ENCODE measurements around the gene NHSL2. TPM values are rescaled to one million over a fixed set of nuclear protein-coding genes. Genes with fewer than 3 reads are reported as not detected.

The NHSL2 gene
- total RNA-seq, 4 donors from 2014 or later, result 10.4 to 35.8 (median 13.9) TPM

DNA sequence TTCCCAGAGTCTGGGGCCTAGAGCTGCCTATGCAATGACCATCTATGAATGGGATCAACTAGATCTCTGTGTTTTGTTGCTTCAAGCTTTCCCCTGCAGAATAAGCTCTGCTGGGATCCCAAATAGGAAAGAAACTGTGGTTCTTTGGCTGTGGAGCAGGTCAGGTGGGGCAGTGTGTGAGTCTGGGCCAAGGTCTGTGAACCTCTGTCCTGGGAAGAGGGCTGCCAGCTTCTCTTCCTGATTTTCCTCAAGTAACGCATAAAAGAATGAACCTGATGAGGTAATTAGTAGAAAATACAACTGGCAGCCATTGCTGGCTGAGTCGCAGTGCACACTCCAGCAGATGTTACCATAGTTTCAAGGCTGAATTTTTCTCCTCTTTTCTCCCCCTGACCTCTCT is 266.3 kb downstream of the NHSL2 start:
- no peak overlapping the region for H3K27ac ChIP-seq
- H3K27me3 ChIP-seq, result no peaks in the 10 kb centered on the region
- ATAC-seq, result no peak
- 46% methylated on average over 2 of the region's 2 CpGs; no CpG with 5 or more reads in 1 of the 2 donors for WGBS, 2 donors (ENCODE audit: low coverage in 1 of 2)
- no peaks in the 10 kb centered on the region for H3K36me3 ChIP-seq
- H3K4me3 ChIP-seq, result no peak overlapping the region
- peaks cover 0 to 5% (median 0%) of the 10 kb centered on the region in 3 donors for H3K4me1 ChIP-seq
- no peaks in the 10 kb centered on the region for H3K9me3 ChIP-seq
- TF ChIP-seq, protein P1, sequence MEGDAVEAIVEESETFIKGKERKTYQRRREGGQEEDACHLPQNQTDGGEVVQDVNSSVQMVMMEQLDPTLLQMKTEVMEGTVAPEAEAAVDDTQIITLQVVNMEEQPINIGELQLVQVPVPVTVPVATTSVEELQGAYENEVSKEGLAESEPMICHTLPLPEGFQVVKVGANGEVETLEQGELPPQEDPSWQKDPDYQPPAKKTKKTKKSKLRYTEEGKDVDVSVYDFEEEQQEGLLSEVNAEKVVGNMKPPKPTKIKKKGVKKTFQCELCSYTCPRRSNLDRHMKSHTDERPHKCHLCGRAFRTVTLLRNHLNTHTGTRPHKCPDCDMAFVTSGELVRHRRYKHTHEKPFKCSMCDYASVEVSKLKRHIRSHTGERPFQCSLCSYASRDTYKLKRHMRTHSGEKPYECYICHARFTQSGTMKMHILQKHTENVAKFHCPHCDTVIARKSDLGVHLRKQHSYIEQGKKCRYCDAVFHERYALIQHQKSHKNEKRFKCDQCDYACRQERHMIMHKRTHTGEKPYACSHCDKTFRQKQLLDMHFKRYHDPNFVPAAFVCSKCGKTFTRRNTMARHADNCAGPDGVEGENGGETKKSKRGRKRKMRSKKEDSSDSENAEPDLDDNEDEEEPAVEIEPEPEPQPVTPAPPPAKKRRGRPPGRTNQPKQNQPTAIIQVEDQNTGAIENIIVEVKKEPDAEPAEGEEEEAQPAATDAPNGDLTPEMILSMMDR (IDR thresholded peaks at IDR 0.05), result no peak
- TF ChIP-seq EP300 (IDR thresholded peaks at IDR 0.05), result no peak
- no peak for TF ChIP-seq POLR2A (IDR thresholded peaks at IDR 0.05)
- TF ChIP-seq POLR2AphosphoS5 (IDR thresholded peaks at IDR 0.05), result no peak

DNA sequence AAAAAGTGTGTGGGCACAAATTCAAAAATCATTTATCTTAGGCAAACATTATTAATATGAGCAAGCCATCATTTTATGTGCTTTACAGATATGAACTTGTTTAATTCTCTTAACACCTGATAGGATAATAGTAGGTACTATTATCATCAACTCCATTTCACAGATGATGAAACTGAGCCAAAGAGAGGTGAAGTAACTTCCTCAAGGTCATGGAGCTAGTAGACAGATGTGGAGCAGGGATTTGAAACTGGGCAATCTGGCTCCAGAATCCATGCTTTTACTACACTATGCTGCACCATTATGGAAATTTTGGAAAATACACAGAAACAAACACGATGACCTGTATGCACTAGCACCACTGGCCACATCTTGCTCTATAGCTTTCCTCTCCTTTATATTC is 269.9 kb downstream of the NHSL2 start:
- TF ChIP-seq POLR2AphosphoS5 (IDR thresholded peaks at IDR 0.05), result no peak
- TF ChIP-seq, protein P1 (IDR thresholded peaks at IDR 0.05), result no peak
- no peak for TF ChIP-seq POLR2A (IDR thresholded peaks at IDR 0.05)
- TF ChIP-seq EP300 (IDR thresholded peaks at IDR 0.05), result no peak
- peak overlapping the region; percentile 65 to 78 for H3K4me3 ChIP-seq

DNA sequence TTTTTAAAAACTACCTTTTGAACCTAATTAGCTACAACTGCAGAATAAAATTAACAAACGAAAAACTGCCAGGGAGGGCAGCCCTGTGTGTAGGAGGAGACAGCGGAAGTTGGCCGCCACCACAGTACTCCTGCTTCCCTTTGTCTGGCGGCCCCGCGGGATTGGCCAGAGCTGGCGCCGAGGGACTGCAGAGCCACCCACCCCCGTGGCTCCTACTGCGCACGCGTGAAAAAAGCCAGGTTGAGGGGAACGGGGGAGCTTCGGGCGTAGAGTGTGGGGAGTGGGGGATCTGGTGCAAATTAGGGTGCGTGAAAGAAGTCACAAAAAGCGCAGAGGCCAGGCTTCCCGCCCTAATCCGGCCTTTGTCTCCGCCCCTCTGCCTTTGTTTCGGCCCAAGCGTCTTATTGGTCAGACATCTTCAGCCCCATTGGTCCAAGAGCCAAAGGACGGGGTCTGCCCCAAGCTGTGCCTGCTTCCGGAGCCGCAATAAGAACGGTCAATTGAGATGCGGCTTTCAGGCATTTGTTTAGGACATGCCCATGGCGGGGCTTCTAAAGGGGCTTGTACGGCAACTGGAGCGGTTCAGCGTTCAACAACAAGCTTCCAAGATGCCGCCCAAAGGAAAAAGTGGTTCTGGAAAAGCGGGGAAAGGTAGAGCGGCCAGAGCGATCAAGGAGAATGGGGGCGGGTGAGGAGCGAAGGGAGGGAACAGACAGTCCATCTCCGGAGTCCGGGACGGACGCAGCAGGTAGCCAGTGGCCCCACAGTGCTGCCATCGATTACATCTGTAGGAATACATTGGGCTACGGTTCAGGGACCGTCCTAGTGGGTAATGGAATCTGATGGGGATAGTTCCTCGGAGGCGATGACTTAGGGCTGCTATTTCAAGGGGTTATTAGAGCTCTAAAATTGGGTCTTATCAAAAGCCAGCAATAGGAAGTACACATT is 270.8 kb downstream of the NHSL2 start, which contains the start of gene PIN4:
TSS of gene PIN4 (plus strand) at position 580 of the 948 bp plus-strand sequence. CDS start at position 609, 29 bp downstream.
- peaks cover 0 to 2% of the 10 kb centered on the region in 2 donors for H3K36me3 ChIP-seq
- H3K27ac ChIP-seq, result peak within 1 kb of the TSS; percentile 77 to 94 (median 80)
- TF ChIP-seq POLR2AphosphoS5 (IDR thresholded peaks at IDR 0.05) (peak; percentile 43), POLR2A (IDR thresholded peaks at IDR 0.05) (no peak)
- no peaks in the 10 kb centered on the region for H3K9me3 ChIP-seq
- H3K27me3 ChIP-seq, result no peaks in the 10 kb centered on the region
- WGBS, 2 donors (ENCODE audit: low coverage in 1 of 2), result 0 to 39% methylated on average over 5 to 12 of the region's 46 CpGs
- peak; percentile 97 for ATAC-seq
- H3K4me3 ChIP-seq, result peak within 1 kb of the TSS; percentile 65 to 78
- H3K4me1 ChIP-seq, result peaks cover 0 to 26% (median 4%) of the 10 kb centered on the region in 3 donors

More for the DNA sequence above, 269.9 kb downstream of the NHSL2 start:
- Histone ChIP-seq H3K36me3 (no peaks in the 10 kb centered on the region), H3K27me3 (no peaks in the 10 kb centered on the region), H3K27ac (peak overlapping the region; percentile 77 to 94 (median 80)), H3K4me1 (peaks cover 0 to 26% (median 4%) of the 10 kb centered on the region in 3 donors), H3K9me3 (no peaks in the 10 kb centered on the region)
- 0 to 14% methylated on average over 1 of the region's 1 CpG for WGBS, 2 donors (ENCODE audit: low coverage in 1 of 2)
- no peak for ATAC-seq

DNA sequence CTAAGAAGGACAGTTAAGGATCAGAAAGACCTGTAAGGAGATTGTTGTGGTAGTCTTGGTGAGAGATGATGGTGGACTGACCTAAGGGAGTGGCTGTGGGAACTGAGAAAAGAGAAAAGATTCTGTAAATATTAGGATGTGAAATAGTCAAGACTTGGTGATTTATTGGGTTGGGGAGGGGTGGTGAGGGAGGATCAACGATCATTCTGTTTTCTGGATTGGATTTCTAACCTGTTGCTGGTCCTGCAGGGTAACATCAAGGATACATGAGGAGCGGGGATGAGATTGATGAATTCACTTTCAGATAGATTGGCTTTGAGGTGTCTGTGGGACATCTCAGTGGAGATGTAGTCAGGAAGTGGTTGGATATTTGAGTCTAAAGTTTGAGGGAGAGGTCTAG is 272.3 kb downstream of the NHSL2 start:
- 70 to 80% methylated on average over 2 of the region's 2 CpGs for WGBS, 2 donors (ENCODE audit: low coverage in 1 of 2)
- Histone ChIP-seq H3K27ac (no peak overlapping the region), H3K4me3 (no peak overlapping the region), H3K27me3 (no peaks in the 10 kb centered on the region), H3K36me3 (peaks cover 0 to 17% of the 10 kb centered on the region in 2 donors), H3K9me3 (no peaks in the 10 kb centered on the region), H3K4me1 (peaks cover 0 to 26% (median 4%) of the 10 kb centered on the region in 3 donors)
- ATAC-seq, result no peak
- TF ChIP-seq EP300 (IDR thresholded peaks at IDR 0.05) (no peak), POLR2AphosphoS5 (IDR thresholded peaks at IDR 0.05) (no peak), POLR2A (IDR thresholded peaks at IDR 0.05) (no peak)
- TF ChIP-seq, protein P1 (IDR thresholded peaks at IDR 0.05), result no peak

DNA sequence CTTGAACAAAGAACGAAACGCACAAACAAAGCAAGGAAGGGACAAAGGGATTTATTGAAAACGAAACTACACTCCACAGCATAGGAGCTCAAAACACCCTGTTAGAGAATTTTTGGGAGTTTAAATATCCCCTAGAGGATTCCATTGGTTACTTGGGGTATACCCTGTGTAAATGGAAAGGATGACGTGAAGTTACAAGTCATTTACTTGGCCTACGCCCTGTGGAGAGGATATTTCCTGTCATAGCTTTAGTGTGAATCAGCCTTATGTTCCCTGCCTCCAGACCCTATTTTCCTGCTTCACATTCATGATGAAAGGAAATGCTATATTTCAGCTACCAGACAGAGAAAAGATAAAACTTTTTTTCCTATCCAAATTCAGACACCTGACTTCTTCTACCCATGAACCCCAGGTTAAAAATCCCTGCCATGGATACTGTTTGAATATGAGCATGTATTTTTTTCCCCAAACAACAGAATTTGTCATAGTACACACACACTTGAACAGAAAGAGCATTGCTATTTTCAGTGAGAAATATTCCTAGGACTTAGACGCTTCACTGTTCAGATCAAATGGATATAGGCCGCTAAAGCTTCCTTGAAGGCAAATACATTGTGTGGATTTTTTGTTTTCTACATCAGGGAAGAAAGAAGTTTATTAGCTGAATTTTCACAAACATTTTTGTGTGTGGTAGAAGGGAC is 291.3 kb downstream of the NHSL2 start:
- Histone ChIP-seq H3K9me3 (no peaks in the 10 kb centered on the region), H3K27me3 (no peaks in the 10 kb centered on the region), H3K27ac (no peak overlapping the region), H3K4me1 (no peaks in the 10 kb centered on the region), H3K4me3 (no peak overlapping the region), H3K36me3 (peaks cover 0 to 40% of the 10 kb centered on the region in 2 donors)
- no peak for TF ChIP-seq POLR2AphosphoS5 (IDR thresholded peaks at IDR 0.05)
- TF ChIP-seq EP300 (IDR thresholded peaks at IDR 0.05), result no peak
- TF ChIP-seq, protein P1 (IDR thresholded peaks at IDR 0.05), result no peak
- no peak for TF ChIP-seq POLR2A (IDR thresholded peaks at IDR 0.05)
- ATAC-seq, result no peak
- WGBS, 2 donors (ENCODE audit: low coverage in 1 of 2), result 64 to 69% methylated on average over 6 to 7 of the region's 7 CpGs

Data from gastroesophageal sphincter (tissue), 4 donors.